CD4-positive, CD25-positive, alpha-beta regulatory T cell (primary cell): ENCODE measurements around the gene CDK2AP2. TPM values are rescaled to one million over a fixed set of nuclear protein-coding genes. Genes with fewer than 3 reads are reported as not detected.

ENCODE experiments used
- polyA plus RNA-seq, 4 donors: library from polyadenylated mRNA; unstranded; fragments of 300-500 nt; fragmentation: Illumina TruSeq; gene quantifications; one replicate each; pipeline ENCODE4 v1.2.3, GENCODE V29; 2021
- total RNA-seq: library from RNA; stranded (reverse); gene quantifications from one replicate; pipeline ENCODE4 v1.2.3, GENCODE V29; 2022

Gene CDK2AP2
- total and polyA plus RNA-seq, 5 donors from 2014 or later, result 38.5 to 135 (median 122) TPM

Other genes starting within 250 kb of the CDK2AP2 start
- 295 TPM for gene GRK2, start 241.7 kb downstream of the CDK2AP2 start, total RNA-seq
- gene GRK2, start 241.7 kb downstream of the CDK2AP2 start, polyA plus RNA-seq, result 10 to 100 TPM; 13.2 to 27.8 (median 19.3) TPM
- 158 TPM for gene ANKRD13D, start 218.9 kb downstream of the CDK2AP2 start, total RNA-seq
- 10 to 100 TPM in 3 of 4 donors, 1 to 10 TPM in 1; 9.5 to 18.9 (median 12.6) TPM for gene ANKRD13D, start 218.9 kb downstream of the CDK2AP2 start, polyA plus RNA-seq
- gene SSH3, start 204.6 kb downstream of the CDK2AP2 start, total RNA-seq, result 24.4 TPM
- gene SSH3, start 204.6 kb downstream of the CDK2AP2 start, polyA plus RNA-seq, result 1 to 10 TPM; 2.3 to 7.1 (median 3.1) TPM
- 60.6 TPM for gene POLD4, start 154.6 kb downstream of the CDK2AP2 start, total RNA-seq
- gene POLD4, start 154.6 kb downstream of the CDK2AP2 start, polyA plus RNA-seq, result 100 to 1,000 TPM; 103 to 127 (median 118) TPM
- gene CLCF1, start 134.6 kb downstream of the CDK2AP2 start, total RNA-seq, result 3.0 TPM
- 1 to 10 TPM in 1 of 4 donors, under 1 TPM in 3; 0.10 to 1.3 (median 0.40) TPM for gene CLCF1, start 134.6 kb downstream of the CDK2AP2 start, polyA plus RNA-seq
- 27.5 TPM for gene RAD9A, start 116.2 kb downstream of the CDK2AP2 start, total RNA-seq
- 1 to 10 TPM; 3.5 to 6.7 (median 6.4) TPM for gene RAD9A, start 116.2 kb downstream of the CDK2AP2 start, polyA plus RNA-seq
- gene PPP1CA, start 106.3 kb downstream of the CDK2AP2 start, total RNA-seq, result 160 TPM
- 100 to 1,000 TPM; 547 to 762 (median 622) TPM for gene PPP1CA, start 106.3 kb downstream of the CDK2AP2 start, polyA plus RNA-seq
- gene TBC1D10C, start 104.1 kb downstream of the CDK2AP2 start, total RNA-seq, result 312 TPM
- gene TBC1D10C, start 104.1 kb downstream of the CDK2AP2 start, polyA plus RNA-seq, result 100 to 1,000 TPM; 328 to 504 (median 378) TPM
- gene CARNS1, start 92.5 kb downstream of the CDK2AP2 start, total RNA-seq, result 7.8 TPM
- gene CARNS1, start 92.5 kb downstream of the CDK2AP2 start, polyA plus RNA-seq, result 1 to 10 TPM in 2 of 4 donors, under 1 TPM in 2; 0.63 to 2.3 (median 1.1) TPM
- gene RPS6KB2, start 79.7 kb downstream of the CDK2AP2 start, total RNA-seq, result 66.0 TPM
- gene RPS6KB2, start 79.7 kb downstream of the CDK2AP2 start, polyA plus RNA-seq, result 10 to 100 TPM; 44.4 to 61.5 (median 50.3) TPM
- 291 TPM for gene PTPRCAP, start 70.5 kb downstream of the CDK2AP2 start, total RNA-seq
- 1,000 to 10,000 TPM in 1 of 4 donors, 100 to 1,000 TPM in 3; 829 to 1,084 (median 978) TPM for gene PTPRCAP, start 70.5 kb downstream of the CDK2AP2 start, polyA plus RNA-seq
- gene CORO1B, start 64.7 kb downstream of the CDK2AP2 start, total RNA-seq, result 70.5 TPM
- gene CORO1B, start 64.7 kb downstream of the CDK2AP2 start, polyA plus RNA-seq, result 100 to 1,000 TPM in 1 of 4 donors, 10 to 100 TPM in 3; 46.8 to 109 (median 72.8) TPM
- not detected for gene GPR152, start 55.4 kb downstream of the CDK2AP2 start, total RNA-seq
- under 1 TPM; 0.13 to 0.84 (median 0.35) TPM for gene GPR152, start 55.4 kb downstream of the CDK2AP2 start, polyA plus RNA-seq
- 13.2 TPM for gene CABP4, start 52.8 kb downstream of the CDK2AP2 start, total RNA-seq
- 1 to 10 TPM in 1 of 4 donors, under 1 TPM in 3; 0.57 to 1.2 (median 0.92) TPM for gene CABP4, start 52.8 kb downstream of the CDK2AP2 start, polyA plus RNA-seq
- gene TMEM134, start 38.9 kb downstream of the CDK2AP2 start, total RNA-seq, result 48.7 TPM
- gene TMEM134, start 38.9 kb downstream of the CDK2AP2 start, polyA plus RNA-seq, result 100 to 1,000 TPM; 148 to 228 (median 172) TPM
- gene AIP, start 25.1 kb downstream of the CDK2AP2 start, total RNA-seq, result 124 TPM
- 100 to 1,000 TPM; 200 to 234 (median 219) TPM for gene AIP, start 25.1 kb downstream of the CDK2AP2 start, polyA plus RNA-seq
- 116 TPM for gene PITPNM1, start 2.8 kb downstream of the CDK2AP2 start, total RNA-seq
- 10 to 100 TPM; 15.7 to 21.3 (median 17.6) TPM for gene PITPNM1, start 2.8 kb downstream of the CDK2AP2 start, polyA plus RNA-seq
- not detected for gene CABP2, start 15.3 kb upstream of the CDK2AP2 start, total RNA-seq
- not detected for gene CABP2, start 15.3 kb upstream of the CDK2AP2 start, polyA plus RNA-seq
- 55.7 TPM for gene GSTP1, start 75.7 kb upstream of the CDK2AP2 start, total RNA-seq
- 100 to 1,000 TPM; 180 to 231 (median 219) TPM for gene GSTP1, start 75.7 kb upstream of the CDK2AP2 start, polyA plus RNA-seq
- 204 TPM for gene NDUFV1, start 98.8 kb upstream of the CDK2AP2 start, total RNA-seq
- gene NDUFV1, start 98.8 kb upstream of the CDK2AP2 start, polyA plus RNA-seq, result 100 to 1,000 TPM; 101 to 128 (median 113) TPM
- 1.9 TPM for gene NUDT8, start 121.8 kb upstream of the CDK2AP2 start, total RNA-seq
- 1 to 10 TPM; 1.2 to 3.7 (median 2.6) TPM for gene NUDT8, start 121.8 kb upstream of the CDK2AP2 start, polyA plus RNA-seq
- gene TBX10, start 131.6 kb upstream of the CDK2AP2 start, total RNA-seq, result not detected
- not detected for gene TBX10, start 131.6 kb upstream of the CDK2AP2 start, polyA plus RNA-seq
- 0.57 TPM for gene ACY3, start 142.6 kb upstream of the CDK2AP2 start, total RNA-seq
- 1 to 10 TPM in 1 of 4 donors, under 1 TPM in 2, not detected in 1; 0.37 to 1.1 (median 0.59) TPM for gene ACY3, start 142.6 kb upstream of the CDK2AP2 start, polyA plus RNA-seq
- not detected for gene ALDH3B2, start 166.5 kb upstream of the CDK2AP2 start, total RNA-seq
- gene ALDH3B2, start 166.5 kb upstream of the CDK2AP2 start, polyA plus RNA-seq, result not detected